SK-N-SH (cell line): ENCODE data around the gene SFXN5. TPM values are rescaled to one million over a fixed set of nuclear protein-coding genes. Genes with fewer than 3 reads are reported as not detected.

Experiments used
- CTCF ChIA-PET: fragments of 300-600, 350-600 bp; formaldehyde crosslinking; extraction: SDS; loops from one replicate; lab custom pipeline; 2021; lab: Yijun Ruan, JAX
- POLR2A ChIA-PET: fragments of 350-600 bp; sonication (Branson Sonifier 250); formaldehyde crosslinking; extraction: SDS; loops from one replicate; lab custom pipeline; 2020; ENCODE audit warnings: antibody characterized with exemption, inconsistent platforms; lab: Yijun Ruan, JAX
- DNase-seq: peaks from one replicate; pipeline ENCODE4 v3.0.0; 2012
- H2AFZ ChIP-seq: fragments of 200-600 bp; sonication (generic); 2 replicates; pipeline ENCODE4 v1.8.1; 2016; ENCODE audit warnings: antibody characterized with exemption, mild to moderate bottlenecking, low read depth
- H3F3A ChIP-seq: fragments of 200-600 bp; sonication (generic); replicated peaks from 2 replicates; pipeline ENCODE3; 2016; ENCODE audit warnings: antibody characterized with exemption, mild to moderate bottlenecking; ENCODE audit not compliant: insufficient read depth
- H3K27ac ChIP-seq, 2 experiments: fragments of 200-500 bp in 1 of 2; fragments of 200-600 bp in 1 of 2; sonication (Bioruptor generic) in 1 of 2; sonication (generic), shearing (Covaris generic) in 1 of 2; 2 replicates each; pipeline versions ENCODE4 v1.5.1 to v1.6.1; 2014 to 2016; ENCODE audit warnings: low read depth in 2 of 2, inconsistent platforms in 1 of 2, low read length in 1 of 2, mild to moderate bottlenecking in 1 of 2, mixed read lengths in 1 of 2
- H3K27me3 ChIP-seq: fragments of 200-600 bp; sonication (generic), shearing (Covaris generic); 2 replicates; pipeline ENCODE4 v1.6.1; 2016; ENCODE audit warnings: mixed run types; ENCODE audit not compliant: insufficient read depth
- H3K36me3 ChIP-seq, 2 experiments: fragments of 200-500 bp in 1 of 2; fragments of 200-600 bp in 1 of 2; sonication (Bioruptor generic) in 1 of 2; sonication (generic) in 1 of 2; replicated peaks in 1 of 2; 2 replicates each; pipeline versions ENCODE3 to v1.5.1; 2014 to 2016; ENCODE audit warnings: low read length in 1 of 2, mild to moderate bottlenecking in 1 of 2; ENCODE audit not compliant: insufficient read depth in 2 of 2, control insufficient read depth in 1 of 2
- H3K4me1 ChIP-seq, 2 experiments: fragments of 200-500 bp in 1 of 2; fragments of 200-600 bp in 1 of 2; sonication (Bioruptor generic) in 1 of 2; sonication (generic), shearing (Covaris generic) in 1 of 2; 2 replicates each; pipeline versions ENCODE4 v1.5.1 to v1.6.1; 2014 to 2016; ENCODE audit warnings: low read depth in 1 of 2, low read length in 1 of 2, mixed run types in 1 of 2; ENCODE audit not compliant: insufficient read depth in 2 of 2, control insufficient read depth in 1 of 2
- H3K4me2 ChIP-seq: fragments of 200-600 bp; sonication (generic), shearing (Covaris generic); 2 replicates; pipeline ENCODE4 v1.6.1; 2017; ENCODE audit warnings: mixed run types
- H3K4me3 ChIP-seq, 2 experiments: fragments of 200-500 bp in 1 of 2; fragments of 200-600 bp in 1 of 2; sonication (Bioruptor generic) in 1 of 2; sonication (generic), shearing (Covaris generic) in 1 of 2; 2 replicates each; pipeline versions ENCODE4 v1.5.1 to v1.8.1; 2014 to 2016; ENCODE audit warnings: low read depth in 2 of 2, inconsistent platforms in 1 of 2, low read length in 1 of 2, mild to moderate bottlenecking in 1 of 2, mixed read lengths in 1 of 2, moderate library complexity in 1 of 2
- H3K79me2 ChIP-seq: fragments of 200-600 bp; sonication (generic); 2 replicates; pipeline ENCODE4 v1.8.1; 2017; ENCODE audit warnings: mild to moderate bottlenecking; ENCODE audit not compliant: insufficient read depth
- H3K9ac ChIP-seq: fragments of 200-600 bp; sonication (generic); 2 replicates; pipeline ENCODE4 v1.6.1; 2017; ENCODE audit warnings: mixed run types
- H3K9me2 ChIP-seq: fragments of 200-600 bp; sonication (generic); 2 replicates; pipeline ENCODE4 v1.6.1; 2017; ENCODE audit warnings: mixed run types
- H3K9me3 ChIP-seq: fragments of 200-600 bp; sonication (generic); 2 replicates; pipeline ENCODE4 v1.6.1; 2017; ENCODE audit warnings: mixed run types, mild to moderate bottlenecking, moderate library complexity
- H4K20me1 ChIP-seq: fragments of 200-600 bp; sonication (generic); 2 replicates; pipeline ENCODE4 v1.6.1; 2017; ENCODE audit warnings: mild to moderate bottlenecking, mixed run types; ENCODE audit not compliant: insufficient read depth
- ELF1 ChIP-seq: IDR thresholded peaks from 2 replicates; pipeline ENCODE4 v1.4.0; 2012
- FOXJ3 ChIP-seq: sonication (generic); formaldehyde crosslinking; IDR thresholded peaks from 2 replicates; pipeline ENCODE4 v1.5.1; 2020; ENCODE audit warnings: mild to moderate bottlenecking, missing genetic modification reagents
- FOXM1 ChIP-seq: IDR thresholded peaks from 2 replicates; pipeline ENCODE4 v1.4.0; 2012; ENCODE audit warnings: low read depth, mild to moderate bottlenecking
- MEF2A ChIP-seq: IDR thresholded peaks from 2 replicates; pipeline ENCODE4 v1.4.0; 2012; ENCODE audit warnings: low read depth, borderline replicate concordance
- NRF1 ChIP-seq: IDR thresholded peaks from 2 replicates; pipeline ENCODE4 v1.6.1; 2012; ENCODE audit warnings: low read depth, mild to moderate bottlenecking, low read length
- POLR2AphosphoS5 ChIP-seq: IDR thresholded peaks from 2 replicates; pipeline ENCODE4 v1.6.1; 2012; ENCODE audit warnings: low read depth, low read length
- RAD21 ChIP-seq: IDR thresholded peaks from 2 replicates; pipeline ENCODE4 v1.6.1; 2012; ENCODE audit warnings: mild to moderate bottlenecking, low read length
- RCOR1 ChIP-seq: fragments of 150-350 bp; IDR thresholded peaks from 2 replicates; pipeline ENCODE4 v1.6.1; 2017; ENCODE audit warnings: antibody characterized with exemption, low read length
- RFX5 ChIP-seq: IDR thresholded peaks from 2 replicates; pipeline ENCODE4 v1.6.1; 2012; ENCODE audit warnings: mild to moderate bottlenecking, improper control_type of control experiment, low read length
- RXRA ChIP-seq: IDR thresholded peaks from 2 replicates; pipeline ENCODE4 v1.4.0; 2012; ENCODE audit warnings: low read depth, mild to moderate bottlenecking, borderline replicate concordance
- TAF1 ChIP-seq: IDR thresholded peaks from 2 replicates; pipeline ENCODE4 v1.6.1; 2012; ENCODE audit warnings: low read depth, mild to moderate bottlenecking, low read length, moderate library complexity, borderline replicate concordance
- TEAD4 ChIP-seq: IDR thresholded peaks from 2 replicates; pipeline ENCODE4 v1.4.0; 2012; ENCODE audit warnings: mild to moderate bottlenecking, borderline replicate concordance; ENCODE audit not compliant: insufficient read depth
- WGBS: methylation state at CpG from one replicate; pipeline ENCODE4 v1.1.6; 2017; ENCODE audit warnings: low lambda C conversion rate; 5-methylcytosine and 5-hydroxymethylcytosine counted together
- polyA plus RNA-seq, 3 experiments: library from polyadenylated mRNA; depleted of rRNA; stranded (reverse); fragments of >200 nt; gene quantifications; 2 replicates each; pipeline ENCODE4 v1.2.3, GENCODE V29; 2012
- TF ChIP-seq, protein P1 (sequence below): fragments of 200-600 bp; sonication (generic); IDR thresholded peaks from 2 replicates; pipeline ENCODE4 v1.6.1; 2017; ENCODE audit warnings: antibody characterized with exemption, mild to moderate bottlenecking, moderate library complexity
- TF ChIP-seq, protein P2 (sequence below): fragments of 150-350 bp; IDR thresholded peaks from 2 replicates; pipeline ENCODE4 v1.6.1; 2017; ENCODE audit warnings: antibody characterized with exemption, low read length, low read depth, borderline replicate concordance
- TF ChIP-seq, protein P3 (sequence below): IDR thresholded peaks from 2 replicates; pipeline ENCODE4 v1.4.0; 2012; ENCODE audit warnings: low read depth, borderline replicate concordance
- TF ChIP-seq, protein P4 (sequence below): IDR thresholded peaks from 2 replicates; pipeline ENCODE4 v1.4.0; 2012; ENCODE audit warnings: low read depth, borderline replicate concordance

The SFXN5 gene
- polyA plus RNA-seq, 1 of the 3 experiments (the other 2 are of a cell fraction), result 9.9 TPM

DNA sequence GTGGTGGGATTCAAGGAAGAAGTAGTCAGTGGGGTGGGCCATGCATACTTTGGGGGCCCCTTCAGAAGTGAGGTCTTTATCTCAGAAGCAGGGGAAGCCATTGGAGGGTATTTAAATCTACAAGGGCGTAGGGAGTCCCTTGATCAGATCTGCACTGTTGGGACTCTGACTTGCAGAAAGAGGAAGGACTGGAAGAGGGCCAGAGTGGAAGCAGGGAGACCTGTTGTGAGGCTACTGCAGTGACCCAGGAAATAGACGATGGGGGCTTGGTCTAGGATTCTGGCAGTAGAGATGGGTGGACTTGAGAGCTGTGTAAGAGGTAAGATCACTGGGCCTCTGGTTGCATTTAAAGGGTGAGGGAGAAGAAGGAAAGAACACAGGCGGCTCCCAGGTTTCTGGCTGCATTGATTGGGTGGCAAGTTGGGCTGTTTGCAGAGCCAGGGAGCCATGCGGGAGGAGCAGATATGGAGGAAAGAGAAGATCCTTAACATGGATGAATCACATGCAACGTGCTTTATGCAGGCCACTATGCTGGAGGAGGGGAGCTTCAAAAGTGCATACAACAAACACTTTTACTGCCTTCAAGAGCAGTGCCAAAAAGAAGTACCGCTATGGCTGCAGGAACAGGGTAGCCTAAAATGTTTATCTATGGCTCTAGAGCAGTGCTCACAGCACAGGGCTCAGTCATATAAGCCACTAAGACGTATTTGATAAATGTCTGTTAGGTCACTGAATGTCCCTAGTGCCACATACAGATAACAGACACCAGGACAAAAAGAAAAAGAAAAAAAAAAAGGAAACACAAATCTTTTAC lies 2.3 kb downstream of the SFXN5 start:
- H3K79me2 ChIP-seq, result peaks cover 60% of the 10 kb centered on the region
- H3K9me2 ChIP-seq, result no peaks in the 10 kb centered on the region
- H3K9ac ChIP-seq, result peak overlapping the region; percentile 90
- H3K4me2 ChIP-seq, result peak overlapping the region; percentile 99
- ChIA-PET POLR2A (no interaction called here), CTCF (interaction anchor here (1.0 to 2.9 kb wide), 3 partner anchors 17 to 177 kb away, joined by 5 to 12 read pairs (median 5); no protein-coding TSS in a partner anchor)
- H3K27ac ChIP-seq, result no peak overlapping the region
- H2AFZ ChIP-seq, result no peak overlapping the region
- H3K36me3 ChIP-seq, result no peaks in the 10 kb centered on the region
- H3K9me3 ChIP-seq, result no peaks in the 10 kb centered on the region
- no peaks in the 10 kb centered on the region for H4K20me1 ChIP-seq
- no peak for TF ChIP-seq RCOR1
- peaks cover under 1% of the 10 kb centered on the region for H3F3A ChIP-seq
- H3K4me3 ChIP-seq, result peak overlapping the region; percentile 92 to 98; a peak in 3 of 4 replicates
- WGBS, result 87% methylated on average over 7 of the region's 7 CpGs
- peaks cover 7 to 15% of the 10 kb centered on the region in 2 experiments; a peak in 2 of 4 replicates for H3K4me1 ChIP-seq
- no peaks in the 10 kb centered on the region for H3K27me3 ChIP-seq
- no peak for DNase-seq

GRCh38 chr2:73068147-73068546 lies 3.4 kb downstream of the SFXN5 start:
- no peak overlapping the region for H3K27ac ChIP-seq
- H3K9ac ChIP-seq, result no peak overlapping the region
- H3F3A ChIP-seq, result peaks cover 12% of the 10 kb centered on the region
- peak overlapping the region; percentile 99; the same call in 1 of the 2 replicates for H3K4me2 ChIP-seq
- no peaks in the 10 kb centered on the region for H3K9me2 ChIP-seq
- H3K4me1 ChIP-seq, result peaks cover 18% of the 10 kb centered on the region in 2 experiments; a peak in 3 of 4 replicates
- H3K36me3 ChIP-seq, result no peaks in the 10 kb centered on the region
- TF ChIP-seq FOXJ3 (CRISPR knock-in tag) (no peak), NRF1 (no peak), RFX5 (no peak), RCOR1 (no peak), TEAD4 (no peak), FOXM1 (no peak), RAD21 (no peak), ELF1 (no peak), RXRA (no peak), MEF2A (no peak), POLR2AphosphoS5 (no peak), TAF1 (no peak)
- TF ChIP-seq, protein P1, sequence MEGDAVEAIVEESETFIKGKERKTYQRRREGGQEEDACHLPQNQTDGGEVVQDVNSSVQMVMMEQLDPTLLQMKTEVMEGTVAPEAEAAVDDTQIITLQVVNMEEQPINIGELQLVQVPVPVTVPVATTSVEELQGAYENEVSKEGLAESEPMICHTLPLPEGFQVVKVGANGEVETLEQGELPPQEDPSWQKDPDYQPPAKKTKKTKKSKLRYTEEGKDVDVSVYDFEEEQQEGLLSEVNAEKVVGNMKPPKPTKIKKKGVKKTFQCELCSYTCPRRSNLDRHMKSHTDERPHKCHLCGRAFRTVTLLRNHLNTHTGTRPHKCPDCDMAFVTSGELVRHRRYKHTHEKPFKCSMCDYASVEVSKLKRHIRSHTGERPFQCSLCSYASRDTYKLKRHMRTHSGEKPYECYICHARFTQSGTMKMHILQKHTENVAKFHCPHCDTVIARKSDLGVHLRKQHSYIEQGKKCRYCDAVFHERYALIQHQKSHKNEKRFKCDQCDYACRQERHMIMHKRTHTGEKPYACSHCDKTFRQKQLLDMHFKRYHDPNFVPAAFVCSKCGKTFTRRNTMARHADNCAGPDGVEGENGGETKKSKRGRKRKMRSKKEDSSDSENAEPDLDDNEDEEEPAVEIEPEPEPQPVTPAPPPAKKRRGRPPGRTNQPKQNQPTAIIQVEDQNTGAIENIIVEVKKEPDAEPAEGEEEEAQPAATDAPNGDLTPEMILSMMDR, result no peak
- TF ChIP-seq, protein P2, sequence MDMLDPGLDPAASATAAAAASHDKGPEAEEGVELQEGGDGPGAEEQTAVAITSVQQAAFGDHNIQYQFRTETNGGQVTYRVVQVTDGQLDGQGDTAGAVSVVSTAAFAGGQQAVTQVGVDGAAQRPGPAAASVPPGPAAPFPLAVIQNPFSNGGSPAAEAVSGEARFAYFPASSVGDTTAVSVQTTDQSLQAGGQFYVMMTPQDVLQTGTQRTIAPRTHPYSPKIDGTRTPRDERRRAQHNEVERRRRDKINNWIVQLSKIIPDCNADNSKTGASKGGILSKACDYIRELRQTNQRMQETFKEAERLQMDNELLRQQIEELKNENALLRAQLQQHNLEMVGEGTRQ, result no peak
- TF ChIP-seq, protein P3, sequence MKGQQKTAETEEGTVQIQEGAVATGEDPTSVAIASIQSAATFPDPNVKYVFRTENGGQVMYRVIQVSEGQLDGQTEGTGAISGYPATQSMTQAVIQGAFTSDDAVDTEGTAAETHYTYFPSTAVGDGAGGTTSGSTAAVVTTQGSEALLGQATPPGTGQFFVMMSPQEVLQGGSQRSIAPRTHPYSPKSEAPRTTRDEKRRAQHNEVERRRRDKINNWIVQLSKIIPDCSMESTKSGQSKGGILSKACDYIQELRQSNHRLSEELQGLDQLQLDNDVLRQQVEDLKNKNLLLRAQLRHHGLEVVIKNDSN, result no peak
- TF ChIP-seq, protein P4, sequence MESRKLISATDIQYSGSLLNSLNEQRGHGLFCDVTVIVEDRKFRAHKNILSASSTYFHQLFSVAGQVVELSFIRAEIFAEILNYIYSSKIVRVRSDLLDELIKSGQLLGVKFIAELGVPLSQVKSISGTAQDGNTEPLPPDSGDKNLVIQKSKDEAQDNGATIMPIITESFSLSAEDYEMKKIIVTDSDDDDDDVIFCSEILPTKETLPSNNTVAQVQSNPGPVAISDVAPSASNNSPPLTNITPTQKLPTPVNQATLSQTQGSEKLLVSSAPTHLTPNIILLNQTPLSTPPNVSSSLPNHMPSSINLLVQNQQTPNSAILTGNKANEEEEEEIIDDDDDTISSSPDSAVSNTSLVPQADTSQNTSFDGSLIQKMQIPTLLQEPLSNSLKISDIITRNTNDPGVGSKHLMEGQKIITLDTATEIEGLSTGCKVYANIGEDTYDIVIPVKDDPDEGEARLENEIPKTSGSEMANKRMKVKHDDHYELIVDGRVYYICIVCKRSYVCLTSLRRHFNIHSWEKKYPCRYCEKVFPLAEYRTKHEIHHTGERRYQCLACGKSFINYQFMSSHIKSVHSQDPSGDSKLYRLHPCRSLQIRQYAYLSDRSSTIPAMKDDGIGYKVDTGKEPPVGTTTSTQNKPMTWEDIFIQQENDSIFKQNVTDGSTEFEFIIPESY, result no peak
- TF ChIP-seq, all 33 proteins: peak for 0
- ChIA-PET POLR2A (no interaction called here), CTCF (interaction anchor here (0.7 kb wide), 1 partner anchor 88 kb away, joined by 3 read pairs; no protein-coding TSS in a partner anchor)
- H3K79me2 ChIP-seq, result peaks cover 66% of the 10 kb centered on the region
- 93% methylated on average over 2 of the region's 2 CpGs for WGBS
- H4K20me1 ChIP-seq, result no peaks in the 10 kb centered on the region
- no peaks in the 10 kb centered on the region for H3K27me3 ChIP-seq
- DNase-seq, result no peak
- H3K4me3 ChIP-seq, result no peak overlapping the region
- H3K9me3 ChIP-seq, result no peaks in the 10 kb centered on the region
- no peak overlapping the region for H2AFZ ChIP-seq
